Gastroesophageal sphincter (tissue), 2 donors: ENCODE results near the gene SPRR3.
"Not testable (repeated sequence)": the region's sequence is repeated elsewhere in the genome, so short reads cannot be mapped to it uniquely, and the experiment has no call there.

Experiments used
- EP300 ChIP-seq: sonication (generic); formaldehyde crosslinking; IDR thresholded peaks from one replicate; pipeline ENCODE4 v1.6.1; 2017; ENCODE audit warnings: antibody characterized with exemption, mild to moderate bottlenecking
- POLR2AphosphoS5 ChIP-seq: sonication (generic); formaldehyde crosslinking; IDR thresholded peaks from one replicate; pipeline ENCODE4 v1.6.1; 2017; ENCODE audit warnings: antibody characterized with exemption

DNA sequence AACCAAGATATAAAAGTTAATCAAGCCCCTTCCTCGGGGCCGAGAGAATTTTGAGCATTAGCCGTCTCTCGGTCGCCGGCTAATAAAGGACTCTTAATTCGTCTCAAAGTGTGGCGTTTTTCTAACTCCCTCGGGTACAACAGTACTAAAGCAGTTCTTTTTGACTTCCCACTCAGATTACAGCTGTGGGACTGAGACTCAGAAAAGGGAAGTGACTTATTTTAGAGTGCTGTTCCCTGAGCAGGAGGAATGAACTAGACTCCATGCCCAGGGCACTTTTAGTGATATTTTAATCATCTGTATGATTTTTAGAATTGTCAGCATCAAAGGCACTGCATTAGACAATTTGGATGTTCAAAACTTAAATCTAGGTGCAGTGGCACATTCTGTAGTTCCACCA, 20.8 kb downstream of the SPRR3 start:
- TF ChIP-seq EP300, POLR2AphosphoS5: not testable (repeated sequence)
